ENCODE results near the gene HEATR3.
A peak's percentile ranks its signal among the peaks of the same experiment; 100 is the strongest.

The HEATR3 gene

GRCh38 chr16:50058091-50058771, 7.5 kb upstream of the HEATR3 start:
- DNase-seq (ENCODE audit: low read depth): no peak

GRCh38 chr16:50059111-50059510, 6.7 kb upstream of the HEATR3 start:
- no peak for DNase-seq (ENCODE audit: low read depth)

- no peak for DNase-seq (ENCODE audit: low read depth)
These were observed 6.1 kb upstream of the HEATR3 start for GRCh38 chr16:50059669-50060068.

- DNase-seq (ENCODE audit: low read depth): no peak
These were observed 4.4 kb upstream of the HEATR3 start for GRCh38 chr16:50061326-50061725.

GRCh38 chr16:50065241-50065623, 538 bp upstream of the HEATR3 start:
- no peak for DNase-seq (ENCODE audit: low read depth)

DNA sequence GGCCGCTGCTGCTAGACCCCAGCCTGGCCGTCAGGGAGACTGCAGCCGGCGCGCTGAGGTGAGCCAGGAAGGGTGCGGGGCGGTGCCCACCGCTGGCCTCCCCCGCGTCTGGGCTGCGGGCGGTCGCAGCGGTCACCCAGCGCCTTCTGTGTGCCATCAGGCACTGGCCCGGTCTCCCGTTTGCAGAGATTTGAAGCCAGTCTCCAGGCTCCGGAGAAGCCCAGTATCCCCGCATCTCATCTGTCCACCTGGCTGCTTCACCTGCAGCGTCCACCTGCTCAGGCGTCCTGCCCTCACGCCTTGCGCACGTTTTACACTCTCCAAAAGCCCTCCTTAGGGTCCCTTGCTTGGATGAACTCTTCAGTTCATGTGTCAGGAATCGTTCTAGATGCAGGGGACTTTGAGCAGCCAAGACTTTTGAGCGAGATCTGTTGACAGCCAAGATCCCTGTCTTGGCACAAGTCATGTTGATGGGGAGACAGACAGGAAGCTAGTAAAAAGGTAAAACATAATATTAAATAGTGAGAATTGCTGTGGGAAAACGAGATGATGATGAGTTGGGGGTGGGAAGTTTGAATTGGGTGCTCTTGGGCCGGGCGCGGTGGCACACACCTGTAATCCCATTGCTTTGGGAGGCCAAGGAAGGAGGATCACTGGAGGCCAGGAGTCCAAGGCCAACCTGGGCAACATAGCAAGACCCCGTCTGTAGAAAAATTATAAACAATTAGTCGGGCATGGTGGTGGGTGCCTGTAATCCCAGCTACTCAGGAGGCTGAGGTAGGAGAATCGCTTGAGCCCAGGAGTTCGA, 916 bp downstream of the HEATR3 start:
- DNase-seq (ENCODE audit: low read depth): no peak

DNA sequence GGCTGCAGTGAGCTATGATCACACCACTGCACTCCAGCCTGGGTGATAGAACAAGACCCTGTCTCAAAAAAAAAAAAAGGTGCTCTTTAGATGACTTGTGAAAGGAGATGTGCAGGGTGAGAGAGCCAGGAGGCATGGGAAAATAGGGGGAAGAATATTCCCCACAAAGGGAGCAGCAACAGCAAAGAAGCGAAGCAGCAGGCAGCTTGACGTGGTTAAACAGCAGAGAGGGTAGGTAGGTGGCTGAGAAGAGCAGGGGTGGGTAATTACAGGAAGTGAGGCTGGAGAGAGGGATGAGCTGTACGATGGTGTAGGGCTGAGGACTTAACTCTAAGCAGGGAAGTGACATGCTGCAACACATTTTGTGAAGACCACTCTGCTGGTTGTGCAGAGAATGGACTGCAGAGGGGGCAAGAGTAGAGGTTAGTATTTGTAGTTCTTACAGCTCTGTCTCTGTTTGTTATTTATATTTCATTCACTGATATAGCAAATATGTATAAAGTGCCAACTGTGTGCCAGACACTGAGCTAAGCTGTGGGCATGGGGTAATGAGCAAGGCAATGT, 1.6 kb downstream of the HEATR3 start:
- peak; percentile 17 for DNase-seq (ENCODE audit: low read depth)

- DNase-seq (ENCODE audit: low read depth): no peak
These were observed 2.8 kb downstream of the HEATR3 start for GRCh38 chr16:50068550-50068949.

GRCh38 chr16:50069060-50069459, 3.3 kb downstream of the HEATR3 start:
- DNase-seq (ENCODE audit: low read depth): no peak

DNA sequence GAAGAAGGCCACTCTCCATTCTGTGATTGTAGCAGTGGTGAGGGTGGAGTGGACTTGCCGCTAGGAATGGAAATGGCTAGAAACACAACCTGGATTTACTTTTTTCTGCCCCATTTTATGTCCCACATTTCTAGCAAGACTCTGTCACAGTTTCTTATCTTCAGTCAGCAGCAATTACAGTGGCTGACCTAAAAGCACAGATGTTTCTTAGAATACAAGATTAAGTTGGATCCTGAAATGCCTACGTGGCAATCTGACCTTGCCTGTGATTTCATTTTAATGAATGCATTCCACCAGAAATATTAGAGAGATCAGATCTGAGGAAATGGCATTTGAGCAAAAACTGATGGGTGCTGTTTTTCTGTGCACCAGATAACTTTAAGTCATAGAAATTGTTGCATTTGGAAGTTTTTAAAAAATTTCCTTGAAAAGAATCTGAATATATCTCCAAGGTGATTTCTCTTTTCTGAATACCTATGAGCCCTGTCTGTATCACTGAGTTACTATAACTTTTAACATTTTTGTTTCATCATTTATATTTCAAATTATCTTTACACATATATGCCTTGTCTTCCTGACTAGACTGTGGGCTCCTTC, 5.4 kb downstream of the HEATR3 start:
- no peak for DNase-seq (ENCODE audit: low read depth)

- no peak for DNase-seq (ENCODE audit: low read depth)
These were observed 7.0 kb downstream of the HEATR3 start for GRCh38 chr16:50072730-50073129.

DNA sequence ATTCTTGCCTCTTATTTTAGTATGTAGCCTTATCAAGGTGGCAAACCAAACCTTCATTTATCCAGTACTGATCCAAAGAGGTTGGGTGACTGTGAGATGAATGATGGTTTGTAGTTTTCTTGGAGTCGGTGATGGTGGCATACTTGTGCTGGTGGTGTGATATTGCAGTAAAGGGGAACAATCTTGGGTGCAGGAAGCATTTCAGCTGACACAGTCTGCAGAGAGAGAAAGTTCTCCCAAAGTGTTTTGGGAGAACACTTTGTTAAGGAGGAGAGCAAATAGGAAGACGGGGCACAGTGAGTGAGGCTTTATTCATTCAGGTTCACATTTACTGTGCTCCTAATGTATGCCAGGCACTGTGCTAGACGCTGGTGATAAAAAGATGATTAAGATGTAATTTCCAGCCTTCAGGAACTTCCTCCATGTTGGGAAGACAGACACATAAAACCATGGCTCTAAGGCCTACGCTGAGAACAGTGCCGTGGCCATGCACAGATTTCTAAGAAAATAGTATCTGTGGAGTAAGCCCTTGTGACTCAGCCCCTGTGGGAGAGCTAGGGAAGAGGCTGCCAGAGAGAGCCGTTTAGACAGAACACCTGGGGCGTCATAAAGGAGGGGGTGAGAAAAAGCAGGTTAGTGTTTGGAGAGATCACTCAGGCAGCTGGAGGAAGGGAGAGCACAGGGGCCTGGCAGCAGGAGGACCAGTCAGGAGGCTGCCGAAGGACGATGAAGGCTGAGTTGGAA, 13.8 kb downstream of the HEATR3 start:
- no peak for DNase-seq (ENCODE audit: low read depth)

DNA sequence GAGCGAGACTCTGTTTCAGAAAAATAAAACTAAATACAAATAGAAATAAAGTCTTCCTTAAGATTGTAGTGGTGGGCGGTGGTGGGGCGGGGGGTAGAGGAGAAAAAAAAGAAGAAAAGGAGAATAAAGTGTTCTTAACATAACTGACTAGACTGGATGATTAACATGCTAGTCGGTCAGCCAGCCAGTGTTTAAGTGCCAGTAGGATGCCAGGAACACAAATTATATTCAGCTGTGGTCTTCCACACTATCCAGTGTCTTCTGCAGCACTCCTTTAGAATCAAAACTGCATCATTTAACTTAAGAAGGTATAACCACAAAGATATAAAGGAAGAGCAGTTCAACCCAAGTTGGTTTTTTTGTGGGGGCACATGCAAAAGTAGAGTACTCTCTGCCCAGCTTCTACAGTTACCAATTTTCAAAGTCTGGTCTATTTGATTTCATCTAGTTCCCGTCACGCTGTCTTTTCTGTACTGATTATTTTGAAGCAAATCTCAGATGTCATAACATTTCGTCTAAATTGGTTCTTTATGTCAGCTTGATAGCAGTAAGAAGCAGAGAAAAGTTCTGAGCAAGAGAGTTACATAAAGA, 15.8 kb downstream of the HEATR3 start:
- no peak for DNase-seq (ENCODE audit: low read depth)

DNA sequence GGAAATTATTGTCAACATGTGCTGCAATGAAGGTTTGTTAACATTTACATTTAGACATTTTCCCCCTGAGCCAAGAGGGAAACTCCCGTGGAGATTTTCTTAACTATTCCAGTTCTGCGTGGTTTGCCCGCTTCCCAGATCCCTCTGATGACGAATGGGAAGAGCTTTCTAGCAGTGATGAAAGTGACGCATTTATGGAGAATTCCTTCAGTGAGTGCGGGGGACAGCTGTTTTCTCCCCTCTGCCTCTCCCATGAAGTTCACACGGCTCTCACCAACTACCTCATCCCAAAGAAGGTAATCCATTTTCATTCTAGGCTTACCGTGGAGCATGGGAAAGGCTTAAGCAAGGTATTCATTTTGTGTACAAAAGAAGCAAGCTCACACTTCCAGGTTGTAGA, 18.2 kb downstream of the HEATR3 start:
- no peak for DNase-seq (ENCODE audit: low read depth)

DNA sequence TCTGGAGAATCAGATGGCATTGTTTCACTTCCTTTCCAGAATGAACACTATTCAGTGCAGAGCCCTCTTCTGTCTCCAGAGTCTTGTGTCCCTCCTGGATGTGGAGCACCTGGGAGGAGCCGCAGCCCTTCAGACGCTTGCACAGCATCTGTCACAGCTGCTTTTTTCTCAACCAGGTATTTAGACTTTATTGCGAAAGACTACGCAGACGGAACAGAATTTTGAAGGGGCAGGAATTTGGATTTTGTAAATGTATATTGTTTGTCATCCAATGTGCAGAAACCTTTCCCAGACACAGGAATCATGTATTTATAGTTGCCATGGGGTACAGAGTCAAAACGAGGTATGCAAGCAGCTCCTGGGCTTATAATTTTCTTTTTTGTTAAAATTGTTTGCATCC, 20.4 kb downstream of the HEATR3 start:
- DNase-seq (ENCODE audit: low read depth): no peak

DNA sequence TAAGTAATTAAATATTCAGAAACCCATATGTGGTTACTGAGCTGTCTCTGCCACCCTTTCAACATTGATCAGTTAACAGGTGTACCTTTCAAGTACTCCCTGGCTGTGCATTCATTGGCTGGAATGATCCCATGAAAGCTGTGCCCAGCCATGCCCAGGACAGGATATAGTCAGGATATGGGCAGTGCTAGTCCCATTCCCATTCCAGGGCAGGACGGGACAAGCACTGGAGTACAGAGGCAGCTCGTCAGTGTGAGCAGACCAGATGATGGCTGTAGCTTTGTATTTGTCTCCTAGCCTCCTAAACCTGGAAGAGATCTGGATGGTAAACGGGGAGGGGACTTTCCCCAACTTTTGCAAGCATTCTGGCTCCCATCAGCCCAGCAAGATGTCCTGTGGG, 22.5 kb downstream of the HEATR3 start:
- DNase-seq (ENCODE audit: low read depth): no peak

- no peak for DNase-seq (ENCODE audit: low read depth)
These were observed 27.1 kb downstream of the HEATR3 start for GRCh38 chr16:50092891-50093290.

GRCh38 chr16:50093607-50094539, 28.1 kb downstream of the HEATR3 start:
- peak; percentile 35 for DNase-seq (ENCODE audit: low read depth)

DNA sequence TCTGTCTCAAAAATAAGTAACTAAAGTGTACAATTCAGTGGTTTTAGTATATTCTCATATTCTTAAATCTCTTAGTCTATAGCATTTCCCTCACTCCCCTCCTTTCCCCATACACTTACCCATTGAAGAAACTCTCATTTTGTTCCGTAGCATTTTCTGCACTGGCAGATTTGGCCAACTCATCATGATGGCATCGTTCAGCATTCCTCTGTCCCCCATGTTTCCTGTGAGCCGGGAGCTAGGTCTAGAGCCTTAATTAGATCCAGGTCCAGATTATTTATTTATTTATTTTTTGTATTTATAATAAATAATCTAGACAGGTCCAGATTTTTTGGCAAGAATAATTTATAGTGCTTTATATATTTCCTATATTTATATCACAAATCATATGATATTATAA, 31.0 kb downstream of the HEATR3 start:
- peak; percentile 55 for DNase-seq (ENCODE audit: low read depth)

- DNase-seq (ENCODE audit: low read depth): no peak
These were observed 34.3 kb downstream of the HEATR3 start for GRCh38 chr16:50099957-50100648.

Measured in GM04503 (cell line).